A549 (cell line): ENCODE results near the gene OBSCN. TPM values are rescaled to one million over a fixed set of nuclear protein-coding genes. Genes with fewer than 3 reads are reported as not detected.

Experiments used
- ATAC-seq, 2 experiments: fragments of 200-7000 bp in 1 of 2; fragments of >200 bp in 1 of 2; cut with Nextera tagmentation in 1 of 2; cut with Tn5 transposase in 1 of 2; 3 replicates each; pipeline versions ENCODE4 v1.8.0 to v1.9.1; 2018 to 2020; ENCODE audit warnings: mild to moderate bottlenecking in 1 of 2, moderate library complexity in 1 of 2
- CTCF ChIA-PET: fragments of 300-600 bp; sonication (Branson Sonifier 250); formaldehyde crosslinking; extraction: SDS; loops from one replicate; lab custom pipeline; 2021; ENCODE audit warnings: antibody characterized with exemption, inconsistent platforms; lab: Yijun Ruan, JAX
- POLR2A ChIA-PET: fragments of 350-600 bp; formaldehyde crosslinking; extraction: SDS; loops from one replicate; lab custom pipeline; 2021; ENCODE audit warnings: antibody characterized with exemption, inconsistent platforms; lab: Yijun Ruan, JAX
- DNase-seq, 2 experiments: peaks; one replicate each; pipeline versions ENCODE4 v3.0.0 to v3.0.0-alpha.2; 2011 to 2016; ENCODE audit warnings: low read depth in 1 of 2, low spot score in 1 of 2
- FAIRE-seq: peaks from 2 replicates; lab custom pipeline; 2011; peaks lifted over from hg19 to GRCh38; lab: Jason Lieb, UNC
- H3K27ac ChIP-seq, 2 experiments: fragments of >200 bp; sonication (Bioruptor Twin); formaldehyde crosslinking; 3 replicates each; pipeline ENCODE4 v1.5.1; 2016 to 2017
- H3K4me1 ChIP-seq: fragments of >200 bp; sonication (Bioruptor Twin); formaldehyde crosslinking; 3 replicates; pipeline ENCODE4 v1.6.1; 2016
- H3K4me2 ChIP-seq: fragments of >200 bp; sonication (Bioruptor Twin); formaldehyde crosslinking; 3 replicates; pipeline ENCODE4 v1.6.1; 2016
- H3K4me3 ChIP-seq: fragments of >200 bp; sonication (Bioruptor Twin); formaldehyde crosslinking; 3 replicates; pipeline ENCODE4 v1.5.1; 2016
- H3K9me3 ChIP-seq: fragments of >200 bp; sonication (Bioruptor Twin); formaldehyde crosslinking; 3 replicates; pipeline ENCODE4 v1.6.1; 2016
- BCL3 ChIP-seq: fragments of >200 bp; sonication (Bioruptor Twin); formaldehyde crosslinking; IDR thresholded peaks from 3 replicates; pipeline ENCODE4 v1.6.1; 2016
- CEBPB ChIP-seq, 2 experiments: fragments of >200 bp in 1 of 2; sonication (Bioruptor Twin) in 1 of 2; formaldehyde crosslinking in 1 of 2; IDR thresholded peaks; 2 replicates each; pipeline ENCODE4 v1.6.1; 2012 to 2016
- CTCF ChIP-seq: fragments of >200 bp; sonication (Bioruptor Twin); formaldehyde crosslinking; IDR thresholded peaks from 3 replicates; pipeline ENCODE4 v1.5.1; 2016
- ESRRA ChIP-seq: fragments of 150-350 bp; IDR thresholded peaks from 2 replicates; pipeline ENCODE4 v1.6.1; 2014; ENCODE audit warnings: mild to moderate bottlenecking, low read length, borderline replicate concordance
- FOXS1 ChIP-seq: fragments of 250-450 bp; sonication (Bioruptor Pico); IDR thresholded peaks from 2 replicates; pipeline ENCODE4 v1.5.0; 2020; ENCODE audit warnings: mild to moderate bottlenecking, moderate library complexity
- GATA3 ChIP-seq: IDR thresholded peaks from 2 replicates; pipeline ENCODE4 v1.6.1; 2012; ENCODE audit warnings: borderline replicate concordance
- HOXA7 ChIP-seq: fragments of 250-450 bp; sonication (Bioruptor Pico); IDR thresholded peaks from 2 replicates; pipeline ENCODE4 v1.5.0; 2020; ENCODE audit warnings: mild to moderate bottlenecking, moderate library complexity
- HOXB13 ChIP-seq: fragments of 250-450 bp; sonication (Bioruptor Pico); IDR thresholded peaks from 2 replicates; pipeline ENCODE4 v1.5.0; 2020; ENCODE audit warnings: low read depth, mild to moderate bottlenecking, moderate library complexity
- HOXB5 ChIP-seq: fragments of 250-450 bp; sonication (Bioruptor Pico); IDR thresholded peaks from 2 replicates; pipeline ENCODE4 v1.5.0; 2020; ENCODE audit warnings: mild to moderate bottlenecking, moderate library complexity
- JUN ChIP-seq, 2 experiments: fragments of >200 bp; sonication (Bioruptor Twin); formaldehyde crosslinking; IDR thresholded peaks; 2 replicates in 1 of 2; 3 replicates in 1 of 2; pipeline ENCODE4 v1.6.1; 2016 to 2017
- JUNB ChIP-seq: fragments of >200 bp; sonication (Bioruptor Twin); formaldehyde crosslinking; IDR thresholded peaks from 2 replicates; pipeline ENCODE4 v1.6.1; 2016
- MAZ ChIP-seq: fragments of 150-350 bp; IDR thresholded peaks from 2 replicates; pipeline ENCODE4 v1.6.1; 2014; ENCODE audit warnings: antibody characterized with exemption, low read depth, low read length, borderline replicate concordance
- NFE2L2 ChIP-seq: fragments of 150-350 bp; conservative IDR thresholded peaks from 2 replicates; pipeline ENCODE4 v1.6.1; 2014; ENCODE audit warnings: low read length
- PHF8 ChIP-seq: fragments of 200-600 bp; sonication (generic); IDR thresholded peaks from 2 replicates; pipeline ENCODE4 v1.6.1; 2016; ENCODE audit warnings: low read depth, mild to moderate bottlenecking, antibody characterized with exemption, moderate library complexity, borderline replicate concordance
- POLR2AphosphoS2 ChIP-seq: conservative IDR thresholded peaks from 2 replicates; pipeline ENCODE4 v1.6.1; 2012; ENCODE audit warnings: low read length, improper control_type of control experiment, inconsistent platforms
- RAD21 ChIP-seq, 2 experiments: fragments of >200 bp in 1 of 2; sonication (Bioruptor Twin) in 1 of 2; formaldehyde crosslinking in 1 of 2; IDR thresholded peaks in 1 of 2; conservative IDR thresholded peaks in 1 of 2; 2 replicates in 1 of 2; 3 replicates in 1 of 2; pipeline ENCODE4 v1.6.1; 2012 to 2018; ENCODE audit warnings: inconsistent platforms in 1 of 2
- REST ChIP-seq: fragments of 200-600 bp; sonication (generic); IDR thresholded peaks from 2 replicates; pipeline ENCODE4 v1.6.1; 2016; ENCODE audit warnings: antibody characterized with exemption, mild to moderate bottlenecking, moderate library complexity
- TFCP2L1 ChIP-seq: fragments of 250-450 bp; sonication (Bioruptor Pico); IDR thresholded peaks from 2 replicates; pipeline ENCODE4 v1.5.0; 2021; ENCODE audit warnings: mild to moderate bottlenecking
- USF2 ChIP-seq: fragments of 450-650 bp; IDR thresholded peaks from 2 replicates; pipeline ENCODE4 v1.6.1; 2014; ENCODE audit warnings: antibody characterized with exemption
- ZSCAN20 ChIP-seq: fragments of 250-450 bp; sonication (Bioruptor Pico); IDR thresholded peaks from 2 replicates; pipeline ENCODE4 v1.8.0; 2022; ENCODE audit warnings: mild to moderate bottlenecking, moderate library complexity
- WGBS: methylation state at CpG from one replicate; pipeline ENCODE4 v1.1.6; 2017; ENCODE audit errors: missing lambda C conversion rate; 5-methylcytosine and 5-hydroxymethylcytosine counted together
- polyA plus RNA-seq, 4 experiments: library from polyadenylated mRNA; depleted of rRNA in 3 of 4; stranded (reverse); fragments of >200 nt; fragmentation: RNase III in 1 of 4; extraction: RNeasy Plus Mini Kit Qiagen cat#74134 plus additional on column Dnase treatment in 1 of 4; gene quantifications; 2 replicates in 3 of 4; 3 replicates in 1 of 4; pipeline ENCODE4 v1.2.3, GENCODE V29; 2011 to 2017

Gene OBSCN
- polyA plus RNA-seq, 2 of the 4 experiments (the other 2 are of a cell fraction) = 3.1 to 6.8 TPM

GRCh38 chr1:228315945-228316588 lies 108.2 kb downstream of the OBSCN start:
- ChIA-PET CTCF (interaction anchor here (0.5 to 1.5 kb wide), 2 partner anchors 9 to 102 kb away, joined by 3 read pairs; no protein-coding TSS in a partner anchor), POLR2A (no interaction called here)
- H3K9me3 ChIP-seq = no peaks in the 10 kb centered on the region
- ATAC-seq = 0 out of 6 replicates have a peak, but pooled peaks of 1 of the 2 experiments have one; percentile 12
- H3K4me1 ChIP-seq = no peaks in the 10 kb centered on the region
- FAIRE-seq = no peak
- 74% methylated on average over 12 of the region's 40 CpGs for WGBS
- H3K4me3 ChIP-seq = no peak overlapping the region
- H3K4me2 ChIP-seq = no peak overlapping the region
- H3K27ac ChIP-seq = no peak overlapping the region
- TF ChIP-seq FOXS1 (CRISPR knock-in tag) = no peak
- no peak for TF ChIP-seq PHF8
- no peak for TF ChIP-seq TFCP2L1
- TF ChIP-seq ZSCAN20 (CRISPR knock-in tag) = no peak
- TF ChIP-seq BCL3 = no peak
- no peak for TF ChIP-seq GATA3
- no peak for TF ChIP-seq ESRRA
- no peak for TF ChIP-seq RAD21 (conservative IDR thresholded peaks at IDR 0.05 in 1 of 2, IDR thresholded peaks at IDR 0.05 in 1 of 2)
- no peak for TF ChIP-seq USF2
- no peak for TF ChIP-seq CEBPB (IDR thresholded peaks at IDR 0.05)
- TF ChIP-seq MAZ = no peak
- TF ChIP-seq JUN (IDR thresholded peaks at IDR 0.05) = no peak
- no peak for TF ChIP-seq HOXB13 (CRISPR knock-in tag)
- TF ChIP-seq NFE2L2 = no peak
- no peak for TF ChIP-seq CTCF
- TF ChIP-seq HOXA7 = no peak
- TF ChIP-seq POLR2AphosphoS2 = no peak
- no peak for TF ChIP-seq HOXB5 (CRISPR knock-in tag)
- TF ChIP-seq JUNB = no peak
- TF ChIP-seq REST = no peak
- DNase-seq = no peak
